Measurements from ENCODE around the gene RASSF3.

RASSF3 gene

DNA sequence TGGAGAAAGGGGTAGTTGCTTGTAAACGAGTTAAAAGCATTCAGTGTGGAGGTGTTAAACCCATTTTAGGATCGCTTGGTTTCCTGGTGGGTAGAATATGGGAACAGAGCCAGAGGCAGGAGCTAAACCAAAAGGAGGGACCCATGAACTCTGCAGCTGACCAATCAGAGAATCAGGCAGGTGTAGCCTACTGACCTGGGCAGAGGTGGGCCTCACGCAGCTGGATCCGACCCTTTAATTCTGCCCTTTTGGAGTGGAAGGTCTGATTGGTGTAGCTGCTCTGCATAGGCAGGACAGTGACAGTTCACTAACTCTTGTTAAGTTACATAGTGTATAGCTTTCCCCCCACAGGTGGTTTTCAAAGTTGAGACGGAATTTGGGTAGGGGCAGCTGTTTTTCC lies 85.3 kb downstream of the RASSF3 start:
- DNase-seq, result no peak

DNA sequence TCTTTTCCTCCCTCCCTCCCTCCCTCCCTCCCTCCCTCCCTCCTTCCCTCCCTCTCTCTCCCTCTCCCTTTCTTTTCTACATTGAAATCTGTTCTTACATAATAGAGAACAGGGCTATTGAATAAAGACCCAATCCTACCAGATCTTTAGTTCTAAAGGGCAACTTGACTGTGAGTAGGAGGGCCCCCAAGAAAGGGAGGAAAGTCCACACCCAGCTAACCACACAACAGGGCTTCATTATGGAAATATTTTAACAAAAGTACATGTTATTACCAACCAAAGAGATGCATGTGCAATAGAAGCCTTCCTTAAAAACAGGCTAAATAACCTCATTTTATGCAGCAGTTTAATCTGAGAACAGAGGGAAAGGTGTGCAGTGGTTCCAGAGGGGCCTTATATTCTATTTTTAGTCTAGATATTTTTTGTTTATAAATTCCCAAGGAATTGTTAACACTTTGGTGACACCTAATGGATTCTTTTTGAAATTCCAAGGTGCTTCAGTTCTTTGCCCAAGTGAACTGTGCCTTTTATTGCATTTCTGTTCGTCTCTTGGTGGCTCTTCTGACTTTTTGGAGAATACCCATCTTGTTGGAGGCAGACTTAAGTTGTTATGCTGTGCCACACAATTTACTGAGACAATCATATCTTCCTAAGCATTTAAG lies 85.9 kb downstream of the RASSF3 start:
- DNase-seq, result no peak

DNA sequence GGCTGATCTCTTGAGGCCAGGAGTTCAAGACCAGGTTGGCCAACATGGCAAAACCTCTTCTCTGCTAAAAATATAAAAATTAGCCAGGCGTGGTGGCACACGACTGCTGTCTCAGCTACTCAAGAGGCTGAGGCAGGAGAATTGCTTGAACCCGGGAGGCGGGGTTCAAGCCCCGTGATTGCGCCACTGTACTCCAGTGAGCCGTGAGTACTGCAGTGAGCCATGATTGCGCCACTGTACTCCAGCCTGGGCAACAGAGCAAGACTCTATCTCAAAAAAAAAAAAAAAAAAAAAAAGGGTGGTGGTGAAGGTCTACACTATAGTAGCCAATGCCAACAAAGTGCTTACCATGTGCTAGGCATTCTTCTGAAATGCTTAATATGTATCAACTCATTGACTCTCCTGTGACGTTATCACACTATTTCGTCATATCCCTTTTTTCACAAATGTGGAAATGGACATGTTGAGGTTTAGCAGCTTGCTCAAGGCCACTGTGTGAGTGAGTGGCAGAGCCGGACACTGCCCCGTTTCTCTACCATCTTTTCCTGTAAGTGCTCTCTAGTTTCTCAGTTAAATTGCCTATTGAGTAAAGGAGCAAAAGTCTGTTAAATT lies 89.3 kb downstream of the RASSF3 start:
- DNase-seq, result no peak

GRCh38 chr12:64700532-64700931 lies 90.2 kb downstream of the RASSF3 start:
- no peak for DNase-seq

- DNase-seq, result no peak
Measured at GRCh38 chr12:64701283-64701682, 91.0 kb downstream of the RASSF3 start.

DNA sequence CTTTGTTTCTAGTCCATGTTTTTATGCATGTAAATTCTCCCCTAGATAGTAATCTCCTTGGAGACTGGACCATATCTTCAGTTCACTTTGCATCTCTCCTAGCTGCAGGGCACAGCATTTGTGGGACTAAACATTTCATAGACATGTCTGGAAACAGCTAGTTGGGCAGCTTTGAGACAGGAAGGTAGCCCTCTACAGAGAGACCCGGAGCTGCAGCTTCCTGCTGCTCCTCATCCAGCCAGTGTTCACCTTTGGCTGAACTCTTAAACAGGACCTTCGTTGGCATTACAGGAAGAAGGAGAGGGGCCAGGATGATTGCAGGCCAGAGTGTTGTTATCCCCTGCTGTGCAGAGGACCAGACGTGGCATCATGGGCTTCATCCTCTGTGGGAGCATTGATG lies 96.0 kb downstream of the RASSF3 start:
- no peak for DNase-seq

GRCh38 chr12:64706857-64707256 lies 96.6 kb downstream of the RASSF3 start:
- no peak for DNase-seq

GRCh38 chr12:64707362-64707761 lies 97.1 kb downstream of the RASSF3 start:
- no peak for DNase-seq

DNA sequence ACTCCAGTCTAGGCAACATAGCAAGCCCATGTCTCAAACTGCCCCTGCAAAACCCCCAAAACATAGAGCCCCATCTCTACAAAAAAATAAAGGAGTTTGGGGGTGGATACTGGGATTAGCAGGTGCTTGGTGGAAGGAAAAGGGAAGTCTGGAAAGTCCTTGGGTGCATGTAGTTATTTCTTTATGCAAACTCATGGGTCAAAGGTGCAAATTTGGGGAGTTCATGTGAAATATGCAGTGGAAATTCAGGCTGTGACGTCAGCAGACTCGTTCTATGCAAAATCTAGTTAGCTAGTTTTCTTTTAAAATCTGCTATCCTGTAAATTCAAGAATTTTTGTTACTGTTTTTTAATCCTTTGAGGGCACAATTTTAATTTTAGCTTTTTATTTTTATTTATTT lies 97.6 kb downstream of the RASSF3 start:
- no peak for DNase-seq

GRCh38 chr12:64709429-64709828 lies 99.1 kb downstream of the RASSF3 start:
- DNase-seq, result no peak

DNA sequence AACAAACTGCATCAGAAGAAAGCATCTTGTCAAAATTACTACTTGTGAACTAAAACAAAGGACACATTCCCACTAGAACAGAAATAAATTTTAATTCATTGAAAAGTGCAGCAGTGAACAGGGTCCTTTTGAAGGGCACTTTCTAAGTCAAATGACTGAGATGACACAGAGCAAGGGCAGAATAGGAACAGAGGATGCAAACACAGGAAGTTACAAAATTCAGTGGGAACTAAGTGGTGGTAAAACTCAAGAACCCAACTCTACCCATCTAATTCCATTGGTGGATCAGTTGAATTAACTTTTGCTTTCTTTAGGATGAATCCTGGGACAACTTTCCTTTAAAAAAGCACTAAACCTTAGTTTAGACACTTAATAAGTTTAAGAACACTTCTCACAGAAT lies 103.1 kb downstream of the RASSF3 start:
- no peak for DNase-seq

GRCh38 chr12:64714551-64714968 lies 104.3 kb downstream of the RASSF3 start:
- DNase-seq, result no peak

GRCh38 chr12:64716371-64716770 lies 106.1 kb downstream of the RASSF3 start:
- DNase-seq, result no peak

DNA sequence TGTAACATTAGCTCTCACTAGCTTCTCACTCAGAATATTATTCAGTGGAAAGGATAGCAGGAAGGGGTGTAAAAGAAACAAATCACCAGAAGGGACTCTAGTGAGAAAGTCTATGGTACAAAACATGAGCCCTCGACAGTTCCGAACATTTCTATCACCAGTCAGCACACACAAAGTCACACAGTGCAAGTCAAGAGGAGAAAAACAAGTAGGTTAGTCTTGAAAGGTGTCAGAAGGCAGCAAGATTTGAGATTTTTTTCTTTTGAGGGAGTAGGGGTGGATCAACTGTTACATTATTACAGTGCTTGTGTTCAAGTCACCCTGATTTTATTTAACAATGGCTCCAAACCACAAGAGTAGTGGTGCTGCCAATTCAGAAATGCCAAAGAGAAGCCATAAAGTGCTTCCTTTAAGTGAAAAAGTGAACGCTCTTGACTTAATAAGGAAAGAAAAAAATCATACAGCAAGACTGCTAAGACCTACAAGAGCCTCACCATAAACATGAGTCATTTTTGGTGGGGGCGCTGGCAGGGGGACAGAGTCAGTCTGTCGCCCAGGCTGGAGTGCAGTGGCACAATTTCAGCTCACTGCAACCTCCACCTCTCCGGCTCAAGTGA lies 106.7 kb downstream of the RASSF3 start:
- no peak for DNase-seq

DNA sequence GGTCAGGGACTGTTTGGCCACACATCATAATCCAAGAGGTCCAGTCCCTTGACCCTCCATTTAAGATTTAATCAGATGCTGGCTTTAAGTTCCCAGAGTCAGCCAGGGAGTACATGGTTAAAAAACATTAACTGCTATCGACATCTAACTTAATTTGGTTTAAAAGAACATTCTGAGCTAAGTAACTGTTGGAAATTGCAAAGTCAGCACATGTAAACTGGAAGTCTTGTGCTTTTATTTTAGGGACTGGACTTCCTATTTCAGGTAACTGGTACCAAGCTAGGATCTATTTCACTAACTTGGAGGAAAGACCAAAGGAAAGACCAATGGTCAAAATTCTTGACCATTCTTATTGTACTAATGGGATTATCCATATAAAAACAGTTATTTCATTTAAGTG lies 108.4 kb downstream of the RASSF3 start:
- no peak for DNase-seq

GRCh38 chr12:64720884-64721283 lies 110.6 kb downstream of the RASSF3 start:
- DNase-seq, result no peak

DNA sequence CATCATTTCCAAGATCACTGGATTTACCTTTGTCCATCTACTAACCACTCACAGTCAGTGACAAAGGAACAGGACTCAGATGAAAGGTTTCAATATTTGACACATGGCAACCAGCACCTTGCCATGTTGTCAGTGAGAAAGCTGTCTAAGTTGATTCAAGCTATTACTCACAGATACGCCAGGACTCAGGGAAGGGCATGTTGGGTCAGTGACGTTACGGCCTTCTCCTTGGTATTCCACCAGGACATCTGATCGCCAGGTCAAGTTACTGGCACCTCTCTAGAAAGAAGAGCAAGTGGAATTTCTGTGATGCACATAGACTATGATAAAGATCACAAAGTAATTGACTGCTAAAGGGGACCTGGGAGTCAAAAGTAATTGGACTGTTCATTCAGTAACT lies 112.5 kb downstream of the RASSF3 start:
- DNase-seq, result no peak

GRCh38 chr12:64723630-64724029 lies 113.3 kb downstream of the RASSF3 start:
- no peak for DNase-seq

DNA sequence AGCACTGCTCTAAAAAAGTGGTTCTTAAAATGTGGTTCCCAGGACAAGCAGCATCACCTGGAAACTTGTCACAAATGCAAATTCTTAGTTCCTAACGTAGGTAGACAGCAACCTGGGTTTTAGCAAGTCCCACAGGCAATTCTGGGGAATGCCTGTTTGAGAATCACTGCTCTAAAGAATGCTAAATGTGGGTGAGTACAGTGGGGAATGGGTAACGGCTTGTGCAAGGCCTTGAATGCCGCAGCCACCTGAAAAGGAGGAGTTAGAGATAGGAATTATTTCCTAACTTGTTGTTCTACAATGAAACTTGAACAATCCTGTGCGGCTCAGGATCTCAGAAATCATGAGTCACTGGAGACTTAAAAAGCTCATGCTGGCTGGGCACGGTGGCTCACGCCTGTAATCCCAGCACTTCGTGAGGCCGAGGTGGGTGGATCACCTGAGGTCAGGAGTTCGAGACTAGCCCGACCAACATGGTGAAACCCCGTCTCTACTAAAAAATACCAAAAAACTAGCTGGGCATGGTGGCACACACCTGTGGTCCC lies 114.0 kb downstream of the RASSF3 start:
- no peak for DNase-seq

DNA sequence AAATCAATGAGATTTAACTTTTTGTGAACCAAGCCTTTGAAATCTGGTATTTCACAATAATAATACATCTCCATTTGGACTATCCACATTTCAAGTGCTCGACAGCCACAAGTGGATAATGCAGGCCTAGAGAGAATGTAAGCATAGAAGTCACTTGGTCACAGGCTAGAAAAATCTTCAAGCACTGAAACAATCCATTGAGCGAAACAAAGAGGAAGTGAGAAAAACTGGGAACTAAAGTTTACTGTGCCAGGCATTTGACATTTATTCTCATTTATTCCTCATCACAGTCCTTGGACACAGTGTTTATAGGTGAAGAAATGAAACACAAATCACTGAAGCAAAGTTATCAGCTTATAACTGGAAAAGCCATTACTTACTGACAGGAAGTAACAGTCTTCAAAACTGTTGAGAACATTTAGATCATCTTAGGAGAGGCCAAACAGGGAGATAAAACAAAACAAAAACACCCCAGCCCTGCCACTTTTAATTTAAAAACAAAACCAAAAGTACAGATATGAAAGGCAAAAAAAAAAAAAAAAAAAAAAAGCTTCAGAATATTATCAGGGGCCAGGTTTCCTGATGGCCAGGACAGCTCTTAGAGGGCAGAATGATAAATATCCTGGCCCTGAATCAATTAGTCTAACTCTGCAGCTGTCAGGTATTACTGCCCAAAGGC lies 119.8 kb downstream of the RASSF3 start:
- no peak for DNase-seq

GRCh38 chr12:64730588-64730969 lies 120.3 kb downstream of the RASSF3 start:
- no peak for DNase-seq

GRCh38 chr12:64731683-64732082 lies 121.4 kb downstream of the RASSF3 start:
- DNase-seq, result no peak

DNA sequence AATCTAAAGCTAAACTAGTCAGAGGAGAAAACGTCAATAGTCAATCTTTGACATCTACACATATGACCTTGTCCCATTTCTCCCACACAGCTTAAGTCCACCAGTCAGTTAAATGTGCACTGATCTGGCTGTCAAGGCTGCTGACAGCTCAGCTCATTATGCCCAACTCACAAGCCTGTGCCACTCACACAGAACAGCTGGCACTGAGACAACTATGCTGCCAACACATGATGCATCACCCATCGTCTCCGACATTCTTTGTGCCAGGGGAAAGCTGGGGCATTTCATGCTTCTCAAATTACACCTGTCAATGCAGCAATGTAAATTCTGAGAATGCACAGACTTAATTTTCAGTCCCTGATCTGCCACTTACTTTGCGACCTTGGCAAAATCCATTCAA lies 123.6 kb downstream of the RASSF3 start:
- DNase-seq, result no peak

DNA sequence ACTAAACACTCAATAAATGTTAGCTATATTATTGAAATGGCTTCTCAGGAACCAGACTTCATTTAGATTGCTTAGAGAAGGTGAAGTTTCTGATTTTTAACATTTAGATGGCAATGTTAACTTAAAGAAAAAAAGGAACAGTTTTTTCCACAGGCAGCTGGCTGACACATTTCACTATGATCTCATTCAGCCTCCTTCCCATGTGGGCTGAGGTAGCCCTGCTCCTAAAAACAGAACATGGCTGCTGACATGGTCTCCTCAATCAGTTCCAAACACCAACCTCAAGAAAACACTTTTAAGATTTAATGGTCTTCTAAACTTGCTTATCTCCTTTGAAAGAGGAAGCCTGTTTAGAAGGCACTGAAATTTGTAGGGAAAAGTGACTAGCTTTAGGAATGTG lies 125.1 kb downstream of the RASSF3 start:
- no peak for DNase-seq
